SU-DHL-6 (cell line): ENCODE data around the gene TJP1.

Source experiments
- H2AFZ ChIP-seq: fragments of 200-600 bp; sonication (generic); 2 replicates; pipeline ENCODE4 v1.6.1; 2014; ENCODE audit warnings: low read depth, mild to moderate bottlenecking, moderate library complexity, mixed read lengths, antibody characterized with exemption, low read length; ENCODE audit not compliant: severe bottlenecking
- H3F3A ChIP-seq: fragments of 200-600 bp; shearing (Covaris generic); 2 replicates; pipeline ENCODE4 v1.6.0; 2016; ENCODE audit warnings: antibody characterized with exemption, mild to moderate bottlenecking; ENCODE audit not compliant: insufficient read depth
- H3K27ac ChIP-seq: fragments of 200-600 bp; sonication (generic); 2 replicates; pipeline ENCODE4 v1.5.1; 2016; ENCODE audit warnings: low read depth, mild to moderate bottlenecking, low read length, moderate library complexity, mixed read lengths
- H3K27me3 ChIP-seq: fragments of 200-600 bp; sonication (generic), shearing (Covaris generic); 2 replicates; pipeline ENCODE4 v1.6.0; 2014; ENCODE audit warnings: mild to moderate bottlenecking, low read length
- H3K36me3 ChIP-seq: fragments of 200-600 bp; sonication (generic); 2 replicates; pipeline ENCODE4 v1.6.1; 2014; ENCODE audit warnings: mild to moderate bottlenecking, low read length, mixed read lengths
- H3K4me2 ChIP-seq: fragments of 300-600, 200-600 bp; shearing (Covaris generic), sonication (generic); 2 replicates; pipeline ENCODE4 v1.6.0; 2014; ENCODE audit warnings: low read length, low read depth, mild to moderate bottlenecking; ENCODE audit not compliant: poor library complexity, severe bottlenecking
- H3K4me3 ChIP-seq: fragments of 200-600 bp; sonication (generic); 2 replicates; pipeline ENCODE4 v1.5.1; 2014; ENCODE audit warnings: antibody characterized with exemption, low read length, mild to moderate bottlenecking, mixed read lengths; ENCODE audit not compliant: insufficient read depth, poor library complexity, severe bottlenecking
- H3K79me2 ChIP-seq: fragments of 200-600 bp; sonication (generic); 2 replicates; pipeline ENCODE4 v1.6.1; 2014; ENCODE audit warnings: mild to moderate bottlenecking, low read length, moderate library complexity; ENCODE audit not compliant: insufficient read depth
- H3K9ac ChIP-seq: fragments of 200-600 bp; sonication (generic); 2 replicates; pipeline ENCODE4 v1.7.0; 2014; ENCODE audit warnings: mild to moderate bottlenecking, low read length
- H3K9me2 ChIP-seq: fragments of 200-600 bp; sonication (generic); replicated peaks from 2 replicates; pipeline ENCODE4 v1.6.1; 2014; ENCODE audit warnings: low read length; ENCODE audit not compliant: insufficient read depth
- H3K9me3 ChIP-seq: fragments of 200-600 bp; sonication (generic); 2 replicates; pipeline ENCODE4 v1.6.1; 2014; ENCODE audit warnings: low read length, mixed read lengths; ENCODE audit not compliant: insufficient read depth
- H4K20me1 ChIP-seq: fragments of 200-600 bp; sonication (generic); 2 replicates; pipeline ENCODE4 v1.6.1; 2014; ENCODE audit warnings: low read depth, mild to moderate bottlenecking, antibody characterized with exemption, low read length, moderate library complexity, mixed read lengths
- CTCF ChIP-seq: fragments of 200-600 bp; sonication (generic); IDR thresholded peaks from one replicate; pipeline ENCODE4 v1.5.1; 2017; ENCODE audit warnings: antibody characterized with exemption, mild to moderate bottlenecking, low read length, moderate library complexity; ENCODE audit not compliant: insufficient read depth, poor library complexity, severe bottlenecking
- EZH2phosphoT487 ChIP-seq: fragments of 200-600 bp; sonication (generic), shearing (Covaris generic); conservative IDR thresholded peaks from 2 replicates; pipeline ENCODE4 v1.6.1; 2018; ENCODE audit warnings: mild to moderate bottlenecking, antibody characterized with exemption, low read length, moderate library complexity, mixed read lengths

Gene TJP1

DNA sequence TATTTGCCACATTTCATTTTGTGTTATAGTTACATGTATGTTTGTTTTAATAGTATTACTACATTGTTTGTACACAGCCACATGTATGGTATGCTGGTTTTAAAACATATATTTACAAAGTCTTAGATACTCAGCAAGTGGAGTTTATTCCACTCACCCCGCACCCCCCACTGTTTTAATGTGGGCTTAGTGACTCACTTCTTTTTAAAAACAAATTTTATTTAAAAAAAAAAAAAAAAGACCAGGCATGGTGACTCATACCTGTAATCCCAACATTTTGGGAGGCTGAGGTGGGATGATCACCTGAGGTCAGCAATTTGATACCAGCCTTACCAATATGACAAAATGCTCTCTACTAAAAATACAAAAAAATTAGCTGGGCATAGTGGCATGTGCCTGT is 26.9 kb upstream of the TJP1 start:
- no peak for TF ChIP-seq CTCF
- no peak for TF ChIP-seq EZH2phosphoT487
- no peak overlapping the region for H3K4me3 ChIP-seq
- no peaks in the 10 kb centered on the region for H3K9me3 ChIP-seq
- H3K9ac ChIP-seq = no peak overlapping the region
- no peaks in the 10 kb centered on the region for H3K79me2 ChIP-seq
- H3K36me3 ChIP-seq = no peaks in the 10 kb centered on the region
- no peaks in the 10 kb centered on the region for H3K27me3 ChIP-seq
- H3K4me2 ChIP-seq = no peak overlapping the region
- no peaks in the 10 kb centered on the region for H4K20me1 ChIP-seq
- no peaks in the 10 kb centered on the region for H3K9me2 ChIP-seq
- no peak overlapping the region for H2AFZ ChIP-seq
- no peak overlapping the region for H3K27ac ChIP-seq
- H3F3A ChIP-seq = no peaks in the 10 kb centered on the region

DNA sequence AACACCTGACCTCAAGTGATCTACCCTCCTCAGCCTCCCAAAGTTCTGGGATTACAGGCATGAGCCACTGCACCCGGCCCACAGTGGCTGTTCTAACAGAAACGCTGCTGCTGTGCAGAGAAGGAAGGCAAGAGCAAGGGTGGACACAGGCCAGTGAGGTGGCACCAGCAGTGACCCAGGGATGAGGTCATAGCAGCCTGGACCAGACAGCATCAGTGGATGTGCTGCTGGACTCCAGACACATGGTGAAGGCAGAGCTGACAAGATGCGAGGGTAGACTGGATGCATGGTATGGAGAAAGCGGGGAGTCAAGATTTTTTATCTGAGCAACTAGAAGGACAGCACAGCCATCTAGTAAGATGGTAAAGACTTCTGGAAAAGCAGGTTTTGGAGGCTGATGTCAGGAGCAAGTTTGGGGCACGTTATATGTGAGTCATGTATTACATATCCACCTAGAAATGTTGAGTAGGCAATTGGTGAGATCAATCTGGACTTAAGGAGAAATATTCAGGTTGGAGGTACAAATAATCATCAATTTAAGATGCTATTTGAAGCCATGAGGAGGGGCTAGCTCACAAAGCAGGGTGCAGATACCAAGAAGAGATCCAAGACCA is 22.1 kb upstream of the TJP1 start:
- Histone ChIP-seq H3K9ac (no peak overlapping the region), H3F3A (no peaks in the 10 kb centered on the region), H3K4me2 (no peak overlapping the region), H3K4me3 (no peak overlapping the region), H3K9me2 (no peaks in the 10 kb centered on the region), H3K36me3 (no peaks in the 10 kb centered on the region), H3K79me2 (no peaks in the 10 kb centered on the region), H4K20me1 (no peaks in the 10 kb centered on the region), H3K27me3 (no peaks in the 10 kb centered on the region), H3K9me3 (no peaks in the 10 kb centered on the region), H3K27ac (no peak overlapping the region), H2AFZ (no peak overlapping the region)
- TF ChIP-seq EZH2phosphoT487 (no peak), CTCF (no peak)

DNA sequence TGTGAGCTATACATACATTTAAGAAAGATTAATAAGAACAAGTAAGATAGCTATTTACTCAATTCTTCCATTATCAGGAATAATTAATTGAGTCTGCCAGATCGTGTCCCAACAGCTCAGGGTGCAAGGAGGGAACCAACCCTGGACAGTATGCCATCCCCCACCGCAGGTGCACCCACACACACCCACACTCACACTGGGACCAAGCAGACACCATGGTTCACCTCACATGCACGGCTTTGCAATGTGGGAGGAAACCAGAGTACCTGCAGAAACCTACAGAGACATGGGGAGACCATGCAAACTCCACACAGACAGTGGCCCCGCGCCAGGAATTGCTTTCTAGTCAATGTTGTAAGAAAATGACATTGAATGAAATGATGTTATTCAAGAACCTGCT is 20.0 kb upstream of the TJP1 start:
- H3K36me3 ChIP-seq = no peaks in the 10 kb centered on the region
- H3K27me3 ChIP-seq = no peaks in the 10 kb centered on the region
- H3K9ac ChIP-seq = no peak overlapping the region
- H3F3A ChIP-seq = no peaks in the 10 kb centered on the region
- no peaks in the 10 kb centered on the region for H3K9me3 ChIP-seq
- no peak overlapping the region for H3K4me2 ChIP-seq
- no peak overlapping the region for H2AFZ ChIP-seq
- no peaks in the 10 kb centered on the region for H4K20me1 ChIP-seq
- no peaks in the 10 kb centered on the region for H3K9me2 ChIP-seq
- H3K79me2 ChIP-seq = no peaks in the 10 kb centered on the region
- no peak overlapping the region for H3K27ac ChIP-seq
- H3K4me3 ChIP-seq = no peak overlapping the region
- TF ChIP-seq CTCF = no peak
- TF ChIP-seq EZH2phosphoT487 = no peak
